Adrenal gland (tissue), 5 donors: ENCODE data around the gene ITGA6.

Experiments
- CTCF ChIP-seq, 6 experiments: fragments of 450-650 bp in 4 of 6; fragments of 200-600 bp in 2 of 6; sonication (generic) in 1 of 6; IDR thresholded peaks; 1 replicate in 5 of 6; 2 replicates in 1 of 6; pipeline versions ENCODE4 v1.5.1 to v1.8.0; 2016 to 2021; ENCODE audit warnings: antibody characterized with exemption in 6 of 6, mild to moderate bottlenecking in 2 of 6, moderate library complexity in 1 of 6
- POLR2A ChIP-seq, 2 donors: fragments of 450-650 bp; IDR thresholded peaks; one replicate each; pipeline ENCODE4 v1.6.1; 2017; ENCODE audit warnings: antibody characterized with exemption in 2 of 2, mild to moderate bottlenecking in 2 of 2, moderate library complexity in 1 of 2
- donor health status: DM: no; HTN: no; CAD: no.

- TF ChIP-seq POLR2A (IDR thresholded peaks at IDR 0.05) = no peak
- TF ChIP-seq CTCF (IDR thresholded peaks at IDR 0.05) = no peak
These were observed 12.1 kb downstream of the ITGA6 start for GRCh38 chr2:172439509-172439860.
